ENCODE data around the gene MACF1. TPM values are rescaled to one million over a fixed set of nuclear protein-coding genes. Genes with fewer than 3 reads are reported as not detected.

Gene MACF1
- total RNA-seq, 1 experiment from 2014 or later, result 104 TPM

DNA sequence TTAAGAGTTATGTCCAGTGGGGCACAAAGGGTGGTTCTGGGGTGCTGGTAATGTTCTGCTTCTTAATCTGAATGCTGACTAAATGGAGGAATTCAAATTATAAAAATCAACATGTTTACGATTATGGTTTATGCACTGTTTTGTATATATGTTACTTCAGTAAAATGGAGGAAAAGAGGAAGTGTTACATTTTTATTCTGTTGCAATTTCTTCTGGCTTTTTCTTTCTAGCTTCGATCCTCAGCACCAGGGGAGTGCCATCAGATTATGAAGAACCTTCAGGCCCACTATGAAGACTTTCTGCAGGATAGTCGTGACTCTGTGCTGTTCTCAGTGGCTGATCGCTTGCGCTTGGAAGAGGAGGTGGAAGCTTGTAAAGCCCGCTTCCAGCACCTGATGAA, 105.5 kb downstream of the MACF1 start:
- no peak overlapping the region for H3K4me3 ChIP-seq (ENCODE audit: low read depth, low read length)
- intact Hi-C loops (cut with micrococcal nuclease; ENCODE audit: unreplicated experiment), result no loop called here
- BruUV-seq (replicated peaks), result no TSS peak
- no peaks in the 10 kb centered on the region for H3K27me3 ChIP-seq (replicated peaks; ENCODE audit: control insufficient read depth, insufficient read depth, low read length)
- Mint-ChIP-seq H3K4me3 (ENCODE audit: unreplicated experiment) (no peak overlapping the region), H3K27ac (ENCODE audit: unreplicated experiment) (no peak overlapping the region), H3K4me1 (ENCODE audit: low read depth, unreplicated experiment) (no peaks in the 10 kb centered on the region), H3K9me3 (ENCODE audit: unreplicated experiment) (no peaks in the 10 kb centered on the region), H3K27me3 (ENCODE audit: insufficient read depth, unreplicated experiment) (no peaks in the 10 kb centered on the region), H3K36me3 (ENCODE audit: insufficient read depth, unreplicated experiment) (peaks cover 60% of the 10 kb centered on the region)
- no peak for DNase-seq
- no peaks in the 10 kb centered on the region for H3K36me3 ChIP-seq (ENCODE audit: control insufficient read depth, insufficient read depth, low read length)
- ChIA-PET CTCF (no interaction called here), POLR2A (no interaction called here)
- H3K4me1 ChIP-seq, result no peaks in the 10 kb centered on the region
- TF ChIP-seq, protein P1, sequence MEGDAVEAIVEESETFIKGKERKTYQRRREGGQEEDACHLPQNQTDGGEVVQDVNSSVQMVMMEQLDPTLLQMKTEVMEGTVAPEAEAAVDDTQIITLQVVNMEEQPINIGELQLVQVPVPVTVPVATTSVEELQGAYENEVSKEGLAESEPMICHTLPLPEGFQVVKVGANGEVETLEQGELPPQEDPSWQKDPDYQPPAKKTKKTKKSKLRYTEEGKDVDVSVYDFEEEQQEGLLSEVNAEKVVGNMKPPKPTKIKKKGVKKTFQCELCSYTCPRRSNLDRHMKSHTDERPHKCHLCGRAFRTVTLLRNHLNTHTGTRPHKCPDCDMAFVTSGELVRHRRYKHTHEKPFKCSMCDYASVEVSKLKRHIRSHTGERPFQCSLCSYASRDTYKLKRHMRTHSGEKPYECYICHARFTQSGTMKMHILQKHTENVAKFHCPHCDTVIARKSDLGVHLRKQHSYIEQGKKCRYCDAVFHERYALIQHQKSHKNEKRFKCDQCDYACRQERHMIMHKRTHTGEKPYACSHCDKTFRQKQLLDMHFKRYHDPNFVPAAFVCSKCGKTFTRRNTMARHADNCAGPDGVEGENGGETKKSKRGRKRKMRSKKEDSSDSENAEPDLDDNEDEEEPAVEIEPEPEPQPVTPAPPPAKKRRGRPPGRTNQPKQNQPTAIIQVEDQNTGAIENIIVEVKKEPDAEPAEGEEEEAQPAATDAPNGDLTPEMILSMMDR (IDR thresholded peaks at IDR 0.05; ENCODE audit: insufficient read depth in 1 of 2, low read depth in 1 of 2, low read length in 1 of 2, severe bottlenecking in 1 of 2, unreplicated experiment in 1 of 2), result no peak
- no peaks in the 10 kb centered on the region for H3K9me3 ChIP-seq

DNA sequence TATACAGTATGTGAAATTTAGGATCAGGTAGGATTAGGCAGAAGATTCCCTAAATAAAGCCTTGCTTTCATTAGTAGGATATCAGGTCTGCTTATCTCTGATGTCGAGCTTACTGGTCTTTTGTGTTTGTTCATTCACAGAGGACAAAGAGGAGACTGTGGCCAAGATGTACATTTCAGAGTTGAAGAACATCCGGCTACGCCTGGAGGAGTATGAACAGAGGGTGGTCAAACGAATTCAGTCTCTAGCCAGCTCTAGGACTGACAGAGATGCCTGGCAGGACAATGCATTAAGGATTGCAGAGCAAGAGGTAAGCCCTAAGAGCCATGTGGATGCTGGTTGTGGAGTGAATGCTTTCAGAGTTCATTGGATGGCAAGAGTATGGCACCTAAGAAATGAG, 106.2 kb downstream of the MACF1 start:
- intact Hi-C loops (cut with micrococcal nuclease; ENCODE audit: unreplicated experiment), result no loop called here
- no peaks in the 10 kb centered on the region for H3K9me3 ChIP-seq
- no peaks in the 10 kb centered on the region for H3K27me3 ChIP-seq (replicated peaks; ENCODE audit: control insufficient read depth, insufficient read depth, low read length)
- H3K27ac Mint-ChIP-seq (ENCODE audit: unreplicated experiment), result no peak overlapping the region
- H3K36me3 Mint-ChIP-seq (ENCODE audit: insufficient read depth, unreplicated experiment), result peaks cover 60% of the 10 kb centered on the region
- H3K36me3 ChIP-seq (ENCODE audit: control insufficient read depth, insufficient read depth, low read length), result no peaks in the 10 kb centered on the region
- TF ChIP-seq, protein P1 (IDR thresholded peaks at IDR 0.05; ENCODE audit: insufficient read depth in 1 of 2, low read depth in 1 of 2, low read length in 1 of 2, severe bottlenecking in 1 of 2, unreplicated experiment in 1 of 2), result no peak
- POLR2A ChIA-PET, result no interaction called here
- no peaks in the 10 kb centered on the region for H3K4me1 ChIP-seq
- no peaks in the 10 kb centered on the region for H3K4me1 Mint-ChIP-seq (ENCODE audit: low read depth, unreplicated experiment)
- no peaks in the 10 kb centered on the region for H3K9me3 Mint-ChIP-seq (ENCODE audit: unreplicated experiment)
- no peak overlapping the region for H3K4me3 ChIP-seq (ENCODE audit: low read depth, low read length)
- no peaks in the 10 kb centered on the region for H3K27me3 Mint-ChIP-seq (ENCODE audit: insufficient read depth, unreplicated experiment)
- BruUV-seq (replicated peaks), result no TSS peak
- CTCF ChIA-PET, result no interaction called here
- no peak for DNase-seq
- no peak overlapping the region for H3K4me3 Mint-ChIP-seq (ENCODE audit: unreplicated experiment)

DNA sequence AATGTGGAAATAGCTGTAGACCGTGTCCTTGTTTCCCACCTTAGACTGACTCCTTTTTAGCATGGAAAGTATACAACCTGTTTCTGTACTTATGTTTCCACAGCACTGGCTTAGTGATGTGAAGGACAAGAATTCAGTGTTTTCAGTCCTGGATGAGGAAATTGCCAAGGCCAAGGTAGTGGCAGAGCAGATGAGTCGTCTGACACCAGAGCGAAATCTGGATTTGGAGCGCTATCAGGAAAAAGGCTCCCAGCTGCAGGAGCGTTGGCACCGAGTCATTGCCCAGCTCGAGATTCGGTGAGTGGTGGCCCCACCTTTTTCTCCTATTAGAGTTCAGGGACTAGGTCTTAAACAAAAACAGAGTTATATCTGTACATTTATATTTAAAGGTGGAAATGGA, 112.6 kb downstream of the MACF1 start:
- Mint-ChIP-seq H3K27ac (ENCODE audit: unreplicated experiment) (no peak overlapping the region), H3K4me1 (ENCODE audit: low read depth, unreplicated experiment) (no peaks in the 10 kb centered on the region), H3K4me3 (ENCODE audit: unreplicated experiment) (no peak overlapping the region), H3K36me3 (ENCODE audit: insufficient read depth, unreplicated experiment) (peaks cover 60% of the 10 kb centered on the region), H3K27me3 (ENCODE audit: insufficient read depth, unreplicated experiment) (no peaks in the 10 kb centered on the region), H3K9me3 (ENCODE audit: unreplicated experiment) (no peaks in the 10 kb centered on the region)
- H3K27me3 ChIP-seq (replicated peaks; ENCODE audit: control insufficient read depth, insufficient read depth, low read length), result no peaks in the 10 kb centered on the region
- H3K4me1 ChIP-seq, result no peaks in the 10 kb centered on the region
- H3K4me3 ChIP-seq (ENCODE audit: low read depth, low read length), result no peak overlapping the region
- TF ChIP-seq, protein P1 (IDR thresholded peaks at IDR 0.05; ENCODE audit: insufficient read depth in 1 of 2, low read depth in 1 of 2, low read length in 1 of 2, severe bottlenecking in 1 of 2, unreplicated experiment in 1 of 2), result no peak
- BruUV-seq (replicated peaks), result no TSS peak
- ChIA-PET CTCF (interaction anchor here (0.9 kb wide), 1 partner anchor 124 kb away, joined by 3 read pairs; no protein-coding TSS in a partner anchor), POLR2A (interaction anchor here (0.5 kb wide), 1 partner anchor 10 kb away, joined by 4 read pairs; no protein-coding TSS in a partner anchor)
- H3K9me3 ChIP-seq, result no peaks in the 10 kb centered on the region
- no peaks in the 10 kb centered on the region for H3K36me3 ChIP-seq (ENCODE audit: control insufficient read depth, insufficient read depth, low read length)
- DNase-seq, result no peak
- intact Hi-C loops (cut with micrococcal nuclease; ENCODE audit: unreplicated experiment), result no loop called here

Data from Caco-2 (cell line).